Astrocyte (in vitro differentiated cells and primary cell): ENCODE measurements around the gene MBD5. TPM values are rescaled to one million over a fixed set of nuclear protein-coding genes. Genes with fewer than 3 reads are reported as not detected.

Experiments
- DNase-seq: peaks from one replicate; pipeline ENCODE4 v3.0.0-alpha.2; 2010; ENCODE audit warnings: low read depth
- FAIRE-seq: peaks from 2 replicates; lab custom pipeline; 2011; peaks lifted over from hg19 to GRCh38; lab: Jason Lieb, UNC
- H2AFZ ChIP-seq: 2 replicates; pipeline ENCODE4 v1.6.0; 2012; ENCODE audit warnings: low read depth, low read length, inconsistent platforms
- H3K27ac ChIP-seq: 2 replicates; pipeline ENCODE4 v1.5.1; 2011; ENCODE audit warnings: low read depth, low read length, inconsistent platforms
- H3K27me3 ChIP-seq: 2 replicates; pipeline ENCODE4 v1.6.0; 2011; ENCODE audit warnings: low read length, inconsistent platforms; ENCODE audit not compliant: insufficient read depth
- H3K36me3 ChIP-seq: 2 replicates; pipeline ENCODE4 v1.5.1; 2011; ENCODE audit warnings: low read length, inconsistent platforms; ENCODE audit not compliant: insufficient read depth
- H3K4me1 ChIP-seq: 2 replicates; pipeline ENCODE4 v1.5.1; 2011; ENCODE audit warnings: low read length, inconsistent platforms; ENCODE audit not compliant: insufficient read depth
- H3K4me2 ChIP-seq: 2 replicates; pipeline ENCODE4 v1.6.0; 2012; ENCODE audit warnings: low read length, inconsistent platforms
- H3K4me3 ChIP-seq: 2 replicates; pipeline ENCODE4 v1.5.1; 2011; ENCODE audit warnings: low read depth, mild to moderate bottlenecking, low read length, inconsistent platforms; ENCODE audit not compliant: insufficient read depth
- H3K79me2 ChIP-seq: 2 replicates; pipeline ENCODE4 v1.6.0; 2012; ENCODE audit warnings: mild to moderate bottlenecking, low read length, inconsistent platforms; ENCODE audit not compliant: insufficient read depth
- H3K9ac ChIP-seq: 2 replicates; pipeline ENCODE4 v1.6.0; 2012; ENCODE audit warnings: mild to moderate bottlenecking, low read length, inconsistent platforms
- H3K9me3 ChIP-seq: 2 replicates; pipeline ENCODE4 v1.5.1; 2012; ENCODE audit warnings: low read depth, mild to moderate bottlenecking, low read length, inconsistent platforms; ENCODE audit not compliant: insufficient read depth
- H4K20me1 ChIP-seq: 2 replicates; pipeline ENCODE4 v1.6.0; 2012; ENCODE audit warnings: low read length, inconsistent platforms; ENCODE audit not compliant: insufficient read depth
- H3K27ac Mint-ChIP-seq: one replicate; pipeline ENCODE4 v1.8.0; 2021; ENCODE audit warnings: mild to moderate bottlenecking, mixed read lengths; ENCODE audit not compliant: unreplicated experiment
- H3K27me3 Mint-ChIP-seq: one replicate; pipeline ENCODE4 v1.8.0; 2021; ENCODE audit warnings: low read depth, mixed read lengths; ENCODE audit not compliant: unreplicated experiment
- H3K36me3 Mint-ChIP-seq: one replicate; pipeline ENCODE4 v1.8.0; 2021; ENCODE audit warnings: low read depth, mixed read lengths; ENCODE audit not compliant: unreplicated experiment
- H3K4me1 Mint-ChIP-seq: one replicate; pipeline ENCODE4 v1.8.0; 2021; ENCODE audit warnings: low read depth, mixed read lengths; ENCODE audit not compliant: unreplicated experiment
- H3K4me3 Mint-ChIP-seq: one replicate; pipeline ENCODE4 v1.8.0; 2021; ENCODE audit warnings: mild to moderate bottlenecking, moderate library complexity, mixed read lengths; ENCODE audit not compliant: unreplicated experiment
- H3K9me3 Mint-ChIP-seq: one replicate; pipeline ENCODE4 v1.8.0; 2021; ENCODE audit warnings: mild to moderate bottlenecking, mixed read lengths; ENCODE audit not compliant: unreplicated experiment
- CTCF ChIP-seq: IDR thresholded peaks from 2 replicates; pipeline ENCODE4 v1.5.1; 2011; ENCODE audit warnings: low read depth, mild to moderate bottlenecking, inconsistent platforms, low read length, moderate library complexity; ENCODE audit not compliant: insufficient read depth
- EZH2 ChIP-seq: IDR thresholded peaks from 2 replicates; pipeline ENCODE4 v1.6.1; 2012; ENCODE audit warnings: mild to moderate bottlenecking, low read length, inconsistent platforms; ENCODE audit not compliant: insufficient read depth
- total RNA-seq: library from RNA; stranded (reverse); gene quantifications from 2 replicates; pipeline ENCODE4 v1.2.1, GENCODE V29; 2021

Gene MBD5
- total RNA-seq, 1 donor from 2014 or later = 53.6 TPM

- Histone ChIP-seq H3K27ac (no peak overlapping the region), H4K20me1 (no peaks in the 10 kb centered on the region), H3K79me2 (no peaks in the 10 kb centered on the region), H3K9me3 (no peaks in the 10 kb centered on the region), H3K4me3 (peak overlapping the region; percentile 35), H3K4me2 (peak overlapping the region; percentile 83), H3K27me3 (no peaks in the 10 kb centered on the region), H3K9ac (peak overlapping the region; percentile 60), H3K4me1 (peaks cover 4% of the 10 kb centered on the region), H3K36me3 (no peaks in the 10 kb centered on the region), H2AFZ (peak overlapping the region; percentile 43)
- Mint-ChIP-seq H3K4me1 (no peaks in the 10 kb centered on the region), H3K27me3 (no peaks in the 10 kb centered on the region), H3K36me3 (peaks cover 1% of the 10 kb centered on the region), H3K9me3 (no peaks in the 10 kb centered on the region), H3K27ac (no peak overlapping the region), H3K4me3 (no peak overlapping the region)
- DNase-seq = no peak
- FAIRE-seq = no peak
- TF ChIP-seq CTCF (no peak), EZH2 (no peak)
Measured at GRCh38 chr2:148508878-148509287, 488.0 kb downstream of the MBD5 start.

- Mint-ChIP-seq H3K36me3 (peaks cover 1% of the 10 kb centered on the region), H3K27me3 (no peaks in the 10 kb centered on the region), H3K27ac (no peak overlapping the region), H3K9me3 (no peaks in the 10 kb centered on the region), H3K4me1 (no peaks in the 10 kb centered on the region), H3K4me3 (no peak overlapping the region)
- Histone ChIP-seq H3K36me3 (no peaks in the 10 kb centered on the region), H3K9me3 (no peaks in the 10 kb centered on the region), H4K20me1 (no peaks in the 10 kb centered on the region), H3K27ac (no peak overlapping the region), H3K4me3 (peak overlapping the region; percentile 35), H3K27me3 (no peaks in the 10 kb centered on the region), H3K4me1 (peaks cover 4% of the 10 kb centered on the region), H3K4me2 (peak overlapping the region; percentile 83), H3K79me2 (no peaks in the 10 kb centered on the region), H3K9ac (peak overlapping the region; percentile 60), H2AFZ (peak overlapping the region; percentile 43)
- peak; percentile 90 for TF ChIP-seq CTCF
- no peak for TF ChIP-seq EZH2
- FAIRE-seq (no peak), DNase-seq (peak; percentile 66)
Measured at GRCh38 chr2:148509288-148509902, 488.5 kb downstream of the MBD5 start.

GRCh38 chr2:148511883-148512282 is 491.0 kb downstream of the MBD5 start:
- H3K4me3 ChIP-seq = no peak overlapping the region
- H3K4me1 Mint-ChIP-seq = peaks cover 2% of the 10 kb centered on the region
- H3K79me2 ChIP-seq = no peaks in the 10 kb centered on the region
- H3K36me3 ChIP-seq = no peaks in the 10 kb centered on the region
- H3K4me2 ChIP-seq = no peak overlapping the region
- H3K9me3 Mint-ChIP-seq = no peaks in the 10 kb centered on the region
- peaks cover 4% of the 10 kb centered on the region for H3K4me1 ChIP-seq
- H3K27ac Mint-ChIP-seq = no peak overlapping the region
- no peak overlapping the region for H3K4me3 Mint-ChIP-seq
- no peaks in the 10 kb centered on the region for H3K36me3 Mint-ChIP-seq
- no peaks in the 10 kb centered on the region for H3K9me3 ChIP-seq
- no peaks in the 10 kb centered on the region for H3K27me3 ChIP-seq
- DNase-seq (no peak), FAIRE-seq (no peak)
- no peak overlapping the region for H3K9ac ChIP-seq
- no peak overlapping the region for H3K27ac ChIP-seq
- H2AFZ ChIP-seq = no peak overlapping the region
- TF ChIP-seq EZH2 (no peak), CTCF (no peak)
- no peaks in the 10 kb centered on the region for H4K20me1 ChIP-seq
- H3K27me3 Mint-ChIP-seq = no peaks in the 10 kb centered on the region
